WI38 (cell line): ENCODE data around the gene GNAZ.

Experiments
- H3K4me3 ChIP-seq: 2 replicates; pipeline ENCODE4 v1.5.1; 2011; ENCODE audit warnings: low read depth, mild to moderate bottlenecking, control low read depth, low read length
- TF ChIP-seq, protein P1 (sequence below): IDR thresholded peaks from 2 replicates; pipeline ENCODE4 v1.5.1; 2012; ENCODE audit warnings: low read depth, mild to moderate bottlenecking, control low read depth, low read length

The GNAZ gene

DNA sequence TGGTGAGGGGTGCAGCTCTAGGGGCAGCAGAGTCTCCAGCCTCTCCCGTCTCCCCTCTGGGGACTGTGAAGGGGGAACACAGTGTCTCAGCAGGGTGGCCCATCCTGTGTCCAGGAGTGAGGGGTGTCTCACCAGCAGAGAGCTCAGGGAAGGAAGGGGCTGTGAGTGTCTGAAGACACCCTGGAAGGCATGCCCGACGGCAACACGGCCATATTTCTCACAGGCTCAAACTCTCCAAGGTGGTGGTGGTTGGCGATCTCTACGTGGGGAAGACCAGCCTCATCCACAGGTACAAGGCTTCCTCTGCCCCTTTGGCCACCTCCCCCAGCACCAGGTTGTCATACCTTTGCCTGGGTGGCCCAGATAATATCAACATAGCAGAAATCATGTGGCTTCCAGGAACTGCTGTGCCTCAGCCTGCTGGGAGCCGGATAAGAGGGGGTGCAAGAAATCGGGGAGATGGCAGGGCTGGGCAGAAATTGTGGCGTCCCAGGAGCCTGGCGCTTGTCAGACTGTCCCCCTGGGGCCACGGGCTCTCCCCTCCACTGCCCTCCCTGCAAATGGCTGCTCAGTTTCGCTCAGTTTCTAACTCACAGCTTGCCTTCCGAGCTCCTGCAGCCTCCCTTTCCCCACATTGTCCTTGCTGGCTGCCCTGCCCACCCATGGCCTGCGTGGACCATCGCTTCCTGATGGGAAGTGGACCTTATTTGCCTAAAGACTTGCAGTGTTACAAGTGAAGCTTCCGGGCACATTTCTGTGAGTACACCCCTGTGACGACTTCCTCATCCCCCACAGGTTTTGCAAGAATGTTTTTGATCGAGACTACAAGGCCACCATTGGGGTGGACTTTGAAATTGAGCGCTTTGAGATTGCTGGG is 82.2 kb downstream of the GNAZ start:
- TF ChIP-seq, protein P1, sequence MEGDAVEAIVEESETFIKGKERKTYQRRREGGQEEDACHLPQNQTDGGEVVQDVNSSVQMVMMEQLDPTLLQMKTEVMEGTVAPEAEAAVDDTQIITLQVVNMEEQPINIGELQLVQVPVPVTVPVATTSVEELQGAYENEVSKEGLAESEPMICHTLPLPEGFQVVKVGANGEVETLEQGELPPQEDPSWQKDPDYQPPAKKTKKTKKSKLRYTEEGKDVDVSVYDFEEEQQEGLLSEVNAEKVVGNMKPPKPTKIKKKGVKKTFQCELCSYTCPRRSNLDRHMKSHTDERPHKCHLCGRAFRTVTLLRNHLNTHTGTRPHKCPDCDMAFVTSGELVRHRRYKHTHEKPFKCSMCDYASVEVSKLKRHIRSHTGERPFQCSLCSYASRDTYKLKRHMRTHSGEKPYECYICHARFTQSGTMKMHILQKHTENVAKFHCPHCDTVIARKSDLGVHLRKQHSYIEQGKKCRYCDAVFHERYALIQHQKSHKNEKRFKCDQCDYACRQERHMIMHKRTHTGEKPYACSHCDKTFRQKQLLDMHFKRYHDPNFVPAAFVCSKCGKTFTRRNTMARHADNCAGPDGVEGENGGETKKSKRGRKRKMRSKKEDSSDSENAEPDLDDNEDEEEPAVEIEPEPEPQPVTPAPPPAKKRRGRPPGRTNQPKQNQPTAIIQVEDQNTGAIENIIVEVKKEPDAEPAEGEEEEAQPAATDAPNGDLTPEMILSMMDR, result no peak

GRCh38 chr22:23153994-23154393 is 83.7 kb downstream of the GNAZ start:
- H3K4me3 ChIP-seq, result no peak overlapping the region
- TF ChIP-seq, protein P1, result no peak

More for the DNA sequence above, 82.2 kb downstream of the GNAZ start:
- H3K4me3 ChIP-seq, result no peak overlapping the region

- H3K4me3 ChIP-seq, result no peak overlapping the region
- TF ChIP-seq, protein P1, result no peak
These were observed 84.1 kb downstream of the GNAZ start for GRCh38 chr22:23154461-23154860.

GRCh38 chr22:23155143-23155542 is 84.8 kb downstream of the GNAZ start:
- TF ChIP-seq, protein P1, result no peak
- H3K4me3 ChIP-seq, result no peak overlapping the region

DNA sequence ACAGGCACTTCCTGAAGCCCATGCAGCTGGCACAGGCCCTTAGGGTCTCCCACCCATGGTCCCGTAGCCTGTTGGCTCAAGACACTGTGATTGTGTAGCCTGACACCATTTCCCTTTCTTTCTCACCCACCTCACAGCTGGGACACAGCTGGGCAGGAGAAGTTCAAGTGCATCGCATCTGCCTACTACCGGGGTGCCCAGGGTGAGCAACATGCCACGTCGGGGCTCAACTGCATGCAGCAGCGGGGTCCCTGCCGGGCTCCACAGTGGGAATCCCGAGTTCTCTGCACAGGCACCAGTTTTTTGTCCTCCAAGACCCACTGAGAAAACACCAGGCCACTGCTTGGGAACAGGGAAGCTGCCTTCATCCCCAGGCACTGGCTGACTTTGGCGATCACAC is 85.5 kb downstream of the GNAZ start:
- no peak overlapping the region for H3K4me3 ChIP-seq
- TF ChIP-seq, protein P1, result no peak

- TF ChIP-seq, protein P1, result no peak
- no peak overlapping the region for H3K4me3 ChIP-seq
These were observed 86.0 kb downstream of the GNAZ start for GRCh38 chr22:23156286-23156685.
